GM10266 (cell line): ENCODE measurements around the gene NTF4.

Experiments
- DNase-seq: peaks from one replicate; pipeline ENCODE4 v3.0.0; 2012; ENCODE audit errors: extremely low spot score
- CTCF ChIP-seq: IDR thresholded peaks from 2 replicates; pipeline ENCODE4 v1.5.1; 2012; ENCODE audit warnings: mild to moderate bottlenecking, low read depth; ENCODE audit not compliant: control insufficient read depth, insufficient read depth; ENCODE audit errors: missing control alignments

The NTF4 gene

GRCh38 chr19:49064768-49065611 lies at the start of gene NTF4:
NTF4 (minus strand) TSS chr19:49064818; CDS start chr19:49061997, 2,821 bp downstream.
- no peak for TF ChIP-seq CTCF

GRCh38 chr19:49113762-49114629 lies 49.4 kb upstream of the NTF4 start, which contains the start of gene LIN7B:
LIN7B (plus strand) TSS chr19:49114370; CDS start chr19:49114405, 35 bp downstream.
- peak; percentile 78 for TF ChIP-seq CTCF
- DNase-seq: peak; percentile 97

More at GRCh38 chr19:49064768-49065611, at the start of gene NTF4:
- DNase-seq: peak; percentile 62

- TF ChIP-seq CTCF: no peak
- no peak for DNase-seq
Measured at GRCh38 chr19:49111218-49111998, 46.8 kb upstream of the NTF4 start.

GRCh38 chr19:49110567-49110966 lies 45.9 kb upstream of the NTF4 start:
- TF ChIP-seq CTCF: no peak
- DNase-seq: no peak

GRCh38 chr19:49109569-49110233 lies 45.1 kb upstream of the NTF4 start:
- no peak for DNase-seq
- no peak for TF ChIP-seq CTCF

- DNase-seq: no peak
- no peak for TF ChIP-seq CTCF
Measured at GRCh38 chr19:49109051-49109450, 44.4 kb upstream of the NTF4 start.
